Neural cell (in vitro differentiated cells): ENCODE results near the gene SNCAIP.

Source experiments
- EP300 ChIP-seq: fragments of 450-650 bp; conservative IDR thresholded peaks from 2 replicates; pipeline ENCODE4 v1.6.1; 2014; ENCODE audit warnings: antibody characterized with exemption, mild to moderate bottlenecking, moderate library complexity; ENCODE audit not compliant: poor library complexity, severe bottlenecking
- EZH2 ChIP-seq: fragments of 200-600, 300-800 bp; shearing (Covaris generic), sonication (generic); IDR thresholded peaks from 2 replicates; pipeline ENCODE4 v1.6.1; 2014; ENCODE audit warnings: antibody characterized with exemption, low read length, borderline replicate concordance, mild to moderate bottlenecking; ENCODE audit not compliant: insufficient read depth, poor library complexity, severe bottlenecking
- MXI1 ChIP-seq: fragments of 450-650 bp; conservative IDR thresholded peaks from 2 replicates; pipeline ENCODE4 v1.6.1; 2014; ENCODE audit warnings: antibody characterized with exemption, mild to moderate bottlenecking; ENCODE audit not compliant: poor library complexity, severe bottlenecking
- POLR2AphosphoS5 ChIP-seq: IDR thresholded peaks from 2 replicates; pipeline ENCODE4 v1.6.1; 2012
- RAD21 ChIP-seq: fragments of 450-650 bp; conservative IDR thresholded peaks from 2 replicates; pipeline ENCODE4 v1.6.1; 2014; ENCODE audit warnings: antibody characterized with exemption, mild to moderate bottlenecking, moderate library complexity
- TAF1 ChIP-seq: IDR thresholded peaks from 2 replicates; pipeline ENCODE4 v1.6.1; 2012; ENCODE audit warnings: low read depth
- TF ChIP-seq, protein P1 (sequence below): fragments of 450-650 bp; IDR thresholded peaks from 2 replicates; pipeline ENCODE4 v1.5.1; 2014; ENCODE audit warnings: antibody characterized with exemption, mild to moderate bottlenecking, moderate library complexity; ENCODE audit not compliant: poor library complexity, severe bottlenecking
- TF ChIP-seq, protein P2 (sequence below): IDR thresholded peaks from 2 replicates; pipeline ENCODE4 v1.6.1; 2012; ENCODE audit warnings: borderline replicate concordance

DNA sequence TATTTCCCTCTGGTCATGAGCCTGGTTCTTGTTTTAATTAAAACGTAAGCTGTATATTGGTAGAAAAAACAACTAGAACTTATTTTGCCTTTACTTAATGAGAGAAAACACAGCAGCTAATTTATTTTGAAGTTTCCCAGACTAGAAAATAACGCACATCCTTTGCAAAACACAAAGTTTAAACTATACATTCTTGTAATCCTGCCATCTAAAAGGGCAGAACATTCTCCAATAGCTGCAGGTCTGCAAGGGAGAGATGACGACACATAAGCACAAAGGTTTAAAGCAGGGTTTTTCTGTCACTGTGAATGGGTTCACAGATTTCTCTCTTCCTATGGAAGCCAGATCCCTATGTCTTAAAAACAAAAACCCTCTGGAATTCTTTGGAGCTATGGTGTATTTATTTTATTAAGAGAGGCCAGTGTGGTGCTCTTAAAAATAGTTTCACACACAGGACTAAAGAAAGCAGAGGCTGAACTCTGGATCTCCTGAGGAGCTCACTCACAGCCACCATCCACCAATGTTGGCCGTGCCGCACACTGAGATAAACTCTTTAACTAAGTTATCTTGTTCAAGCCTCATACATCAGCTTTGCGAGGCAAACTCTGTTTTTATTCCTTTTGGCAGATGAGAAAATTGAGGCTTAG, 82.4 kb downstream of the SNCAIP start:
- TF ChIP-seq, protein P1, sequence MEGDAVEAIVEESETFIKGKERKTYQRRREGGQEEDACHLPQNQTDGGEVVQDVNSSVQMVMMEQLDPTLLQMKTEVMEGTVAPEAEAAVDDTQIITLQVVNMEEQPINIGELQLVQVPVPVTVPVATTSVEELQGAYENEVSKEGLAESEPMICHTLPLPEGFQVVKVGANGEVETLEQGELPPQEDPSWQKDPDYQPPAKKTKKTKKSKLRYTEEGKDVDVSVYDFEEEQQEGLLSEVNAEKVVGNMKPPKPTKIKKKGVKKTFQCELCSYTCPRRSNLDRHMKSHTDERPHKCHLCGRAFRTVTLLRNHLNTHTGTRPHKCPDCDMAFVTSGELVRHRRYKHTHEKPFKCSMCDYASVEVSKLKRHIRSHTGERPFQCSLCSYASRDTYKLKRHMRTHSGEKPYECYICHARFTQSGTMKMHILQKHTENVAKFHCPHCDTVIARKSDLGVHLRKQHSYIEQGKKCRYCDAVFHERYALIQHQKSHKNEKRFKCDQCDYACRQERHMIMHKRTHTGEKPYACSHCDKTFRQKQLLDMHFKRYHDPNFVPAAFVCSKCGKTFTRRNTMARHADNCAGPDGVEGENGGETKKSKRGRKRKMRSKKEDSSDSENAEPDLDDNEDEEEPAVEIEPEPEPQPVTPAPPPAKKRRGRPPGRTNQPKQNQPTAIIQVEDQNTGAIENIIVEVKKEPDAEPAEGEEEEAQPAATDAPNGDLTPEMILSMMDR = no peak
- TF ChIP-seq EZH2 (no peak), EP300 (no peak), POLR2AphosphoS5 (no peak), MXI1 (no peak), TAF1 (no peak), RAD21 (no peak)
- TF ChIP-seq, protein P2, sequence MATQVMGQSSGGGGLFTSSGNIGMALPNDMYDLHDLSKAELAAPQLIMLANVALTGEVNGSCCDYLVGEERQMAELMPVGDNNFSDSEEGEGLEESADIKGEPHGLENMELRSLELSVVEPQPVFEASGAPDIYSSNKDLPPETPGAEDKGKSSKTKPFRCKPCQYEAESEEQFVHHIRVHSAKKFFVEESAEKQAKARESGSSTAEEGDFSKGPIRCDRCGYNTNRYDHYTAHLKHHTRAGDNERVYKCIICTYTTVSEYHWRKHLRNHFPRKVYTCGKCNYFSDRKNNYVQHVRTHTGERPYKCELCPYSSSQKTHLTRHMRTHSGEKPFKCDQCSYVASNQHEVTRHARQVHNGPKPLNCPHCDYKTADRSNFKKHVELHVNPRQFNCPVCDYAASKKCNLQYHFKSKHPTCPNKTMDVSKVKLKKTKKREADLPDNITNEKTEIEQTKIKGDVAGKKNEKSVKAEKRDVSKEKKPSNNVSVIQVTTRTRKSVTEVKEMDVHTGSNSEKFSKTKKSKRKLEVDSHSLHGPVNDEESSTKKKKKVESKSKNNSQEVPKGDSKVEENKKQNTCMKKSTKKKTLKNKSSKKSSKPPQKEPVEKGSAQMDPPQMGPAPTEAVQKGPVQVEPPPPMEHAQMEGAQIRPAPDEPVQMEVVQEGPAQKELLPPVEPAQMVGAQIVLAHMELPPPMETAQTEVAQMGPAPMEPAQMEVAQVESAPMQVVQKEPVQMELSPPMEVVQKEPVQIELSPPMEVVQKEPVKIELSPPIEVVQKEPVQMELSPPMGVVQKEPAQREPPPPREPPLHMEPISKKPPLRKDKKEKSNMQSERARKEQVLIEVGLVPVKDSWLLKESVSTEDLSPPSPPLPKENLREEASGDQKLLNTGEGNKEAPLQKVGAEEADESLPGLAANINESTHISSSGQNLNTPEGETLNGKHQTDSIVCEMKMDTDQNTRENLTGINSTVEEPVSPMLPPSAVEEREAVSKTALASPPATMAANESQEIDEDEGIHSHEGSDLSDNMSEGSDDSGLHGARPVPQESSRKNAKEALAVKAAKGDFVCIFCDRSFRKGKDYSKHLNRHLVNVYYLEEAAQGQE = no peak
